HepG2 (cell line): ENCODE measurements around the gene P4HTM. TPM values are rescaled to one million over a fixed set of nuclear protein-coding genes. Genes with fewer than 3 reads are reported as not detected.

Experiments used
- EP300 ChIP-seq, 3 experiments: sonication (generic) in 1 of 3; formaldehyde crosslinking in 1 of 3; IDR thresholded peaks; 2 replicates each; pipeline versions ENCODE4 v1.5.1 to v1.6.1; 2011 to 2020; ENCODE audit warnings: low read depth in 2 of 3, low read length in 2 of 3, borderline replicate concordance in 1 of 3, improper control_type of control experiment in 1 of 3, mild to moderate bottlenecking in 1 of 3, missing genetic modification reagents in 1 of 3, moderate library complexity in 1 of 3
- KDM5A ChIP-seq: fragments of 200-600 bp; sonication (generic); IDR thresholded peaks from 2 replicates; pipeline ENCODE4 v1.7.0; 2018; ENCODE audit warnings: antibody characterized with exemption, mild to moderate bottlenecking, low read length, borderline replicate concordance
- MBD4 ChIP-seq: IDR thresholded peaks from 2 replicates; pipeline ENCODE4 v1.6.1; 2012; ENCODE audit warnings: low read length, inconsistent platforms, borderline replicate concordance
- MBNL3 ChIP-seq: fragments of 250-450 bp; sonication (Bioruptor Pico); conservative IDR thresholded peaks from 2 replicates; pipeline ENCODE4 v1.8.0; 2022; ENCODE audit warnings: mild to moderate bottlenecking, inconsistent platforms
- RBFOX2 ChIP-seq: fragments of 200-400 bp; formaldehyde crosslinking; IDR thresholded peaks from 2 replicates; pipeline ENCODE4 v1.6.1; 2017; ENCODE audit warnings: low read depth, mild to moderate bottlenecking, low read length
- ZBTB3 ChIP-seq: sonication (generic); formaldehyde crosslinking; IDR thresholded peaks from 2 replicates; pipeline ENCODE4 v1.4.0; 2020; ENCODE audit warnings: low read depth, mild to moderate bottlenecking, moderate library complexity, missing genetic modification reagents, borderline replicate concordance
- ZFP36L1 ChIP-seq: sonication (generic); formaldehyde crosslinking; IDR thresholded peaks from 2 replicates; pipeline ENCODE4 v1.8.0; 2022; ENCODE audit warnings: mild to moderate bottlenecking, missing genetic modification reagents, moderate library complexity
- ZNF124 ChIP-seq: sonication (generic); formaldehyde crosslinking; IDR thresholded peaks from 2 replicates; pipeline ENCODE4 v1.4.0; 2020; ENCODE audit warnings: missing genetic modification reagents
- ZNF225 ChIP-seq: sonication (generic); formaldehyde crosslinking; IDR thresholded peaks from 2 replicates; pipeline ENCODE4 v1.4.0; 2020; ENCODE audit warnings: mild to moderate bottlenecking, missing genetic modification reagents
- ZNF235 ChIP-seq: sonication (generic); formaldehyde crosslinking; IDR thresholded peaks from 2 replicates; pipeline ENCODE4 v1.8.1; 2023; ENCODE audit warnings: mild to moderate bottlenecking, missing genetic modification reagents, borderline replicate concordance
- ZNF33B ChIP-seq: sonication (generic); formaldehyde crosslinking; IDR thresholded peaks from 2 replicates; pipeline ENCODE4 v1.5.1; 2020; ENCODE audit warnings: mild to moderate bottlenecking, missing genetic modification reagents
- ZNF572 ChIP-seq: sonication (generic); formaldehyde crosslinking; IDR thresholded peaks from 2 replicates; pipeline ENCODE4 v1.5.1; 2020; ENCODE audit warnings: mild to moderate bottlenecking, missing genetic modification reagents
- ZNF75D ChIP-seq: sonication (generic); formaldehyde crosslinking; IDR thresholded peaks from 2 replicates; pipeline ENCODE4 v1.8.1; 2023; ENCODE audit warnings: missing genetic modification reagents, mild to moderate bottlenecking, borderline replicate concordance
- polyA plus RNA-seq, 8 experiments: library from polyadenylated mRNA; depleted of rRNA in 3 of 8; stranded (reverse) in 7 of 8; unstranded in 1 of 8; fragments of >200 nt; fragmentation: Illumina TruSeq in 4 of 8; extraction: Trizol in 4 of 8; gene quantifications; 2 replicates each; pipeline versions ENCODE4 v1.2.1 to v1.2.3, GENCODE V29; 2011 to 2016; ENCODE audit warnings: low read depth in 4 of 8, missing spikeins in 1 of 8, mixed read lengths in 1 of 8; ENCODE audit not compliant: insufficient read depth in 1 of 8
- total RNA-seq, 5 experiments: library from RNA; depleted of rRNA; stranded (reverse); fragments of >200 nt; fragmentation: Illumina TruSeq; extraction: Trizol; gene quantifications; 2 replicates each; pipeline ENCODE4 v1.2.3, GENCODE V29; 2016; ENCODE audit warnings: low read depth in 1 of 5
- TF ChIP-seq, protein P1 (sequence below): sonication (generic); formaldehyde crosslinking; IDR thresholded peaks from 2 replicates; pipeline ENCODE4 v1.4.0; 2020; ENCODE audit warnings: missing genetic modification reagents
- TF ChIP-seq, protein P2 (sequence below): sonication (generic); formaldehyde crosslinking; IDR thresholded peaks from 2 replicates; pipeline ENCODE4 v1.4.0; 2020; ENCODE audit warnings: missing genetic modification reagents, borderline replicate concordance
- TF ChIP-seq, protein P3 (sequence below): sonication (generic); formaldehyde crosslinking; IDR thresholded peaks from 2 replicates; pipeline ENCODE4 v1.5.0; 2020; ENCODE audit warnings: missing genetic modification reagents, mild to moderate bottlenecking, borderline replicate concordance
- TF ChIP-seq, protein P4 (sequence below): sonication (generic); formaldehyde crosslinking; IDR thresholded peaks from 2 replicates; pipeline ENCODE4 v1.9.0; 2021; ENCODE audit warnings: missing genetic modification reagents, borderline replicate concordance
- TF ChIP-seq, protein P5 (sequence below): sonication (generic); formaldehyde crosslinking; IDR thresholded peaks from 2 replicates; pipeline ENCODE4 v1.8.1; 2023; ENCODE audit warnings: mild to moderate bottlenecking, missing genetic modification reagents, borderline replicate concordance

P4HTM gene
- total and polyA plus RNA-seq, 2 of the 13 experiments (the other 11 are each of a cell fraction or from before 2014, with no cell fraction given), result 0.01 TPM; not detected in 1

DNA sequence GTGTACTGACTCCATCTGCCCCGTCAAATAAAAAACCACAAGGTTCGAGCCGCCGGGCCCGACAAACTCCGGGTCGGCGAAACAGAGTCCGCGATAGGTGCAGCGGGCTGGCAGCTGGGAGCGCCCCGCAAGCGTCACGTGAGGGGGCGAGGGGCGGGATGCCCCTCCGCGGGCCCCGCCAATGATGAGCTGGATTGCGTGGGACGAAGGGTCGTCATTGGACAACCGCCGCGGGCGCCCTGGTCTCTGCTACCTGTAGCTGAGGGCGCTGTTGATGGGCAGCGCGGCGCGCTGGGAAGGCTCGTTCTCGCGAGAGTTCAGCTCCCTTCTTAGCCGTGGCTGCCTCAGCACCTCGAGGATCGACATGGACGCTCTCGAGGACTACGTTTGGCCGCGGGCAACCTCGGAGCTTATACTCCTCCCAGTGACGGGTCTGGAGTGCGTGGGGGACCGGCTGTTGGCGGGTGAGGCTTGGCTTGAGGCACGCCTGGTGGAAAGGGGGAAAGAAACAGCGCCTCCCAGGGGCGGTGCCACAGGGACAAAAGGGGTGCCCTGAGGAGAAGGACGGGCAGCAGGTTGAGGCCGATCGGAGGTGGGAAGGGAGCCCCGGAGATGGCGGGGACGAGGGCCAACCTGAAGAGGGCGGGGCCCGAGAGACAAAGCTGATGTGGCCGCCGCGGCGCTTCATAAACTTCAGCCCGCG is 17.2 kb downstream of the P4HTM start, which contains the start of gene WDR6 (continued):
- TF ChIP-seq, protein P1, sequence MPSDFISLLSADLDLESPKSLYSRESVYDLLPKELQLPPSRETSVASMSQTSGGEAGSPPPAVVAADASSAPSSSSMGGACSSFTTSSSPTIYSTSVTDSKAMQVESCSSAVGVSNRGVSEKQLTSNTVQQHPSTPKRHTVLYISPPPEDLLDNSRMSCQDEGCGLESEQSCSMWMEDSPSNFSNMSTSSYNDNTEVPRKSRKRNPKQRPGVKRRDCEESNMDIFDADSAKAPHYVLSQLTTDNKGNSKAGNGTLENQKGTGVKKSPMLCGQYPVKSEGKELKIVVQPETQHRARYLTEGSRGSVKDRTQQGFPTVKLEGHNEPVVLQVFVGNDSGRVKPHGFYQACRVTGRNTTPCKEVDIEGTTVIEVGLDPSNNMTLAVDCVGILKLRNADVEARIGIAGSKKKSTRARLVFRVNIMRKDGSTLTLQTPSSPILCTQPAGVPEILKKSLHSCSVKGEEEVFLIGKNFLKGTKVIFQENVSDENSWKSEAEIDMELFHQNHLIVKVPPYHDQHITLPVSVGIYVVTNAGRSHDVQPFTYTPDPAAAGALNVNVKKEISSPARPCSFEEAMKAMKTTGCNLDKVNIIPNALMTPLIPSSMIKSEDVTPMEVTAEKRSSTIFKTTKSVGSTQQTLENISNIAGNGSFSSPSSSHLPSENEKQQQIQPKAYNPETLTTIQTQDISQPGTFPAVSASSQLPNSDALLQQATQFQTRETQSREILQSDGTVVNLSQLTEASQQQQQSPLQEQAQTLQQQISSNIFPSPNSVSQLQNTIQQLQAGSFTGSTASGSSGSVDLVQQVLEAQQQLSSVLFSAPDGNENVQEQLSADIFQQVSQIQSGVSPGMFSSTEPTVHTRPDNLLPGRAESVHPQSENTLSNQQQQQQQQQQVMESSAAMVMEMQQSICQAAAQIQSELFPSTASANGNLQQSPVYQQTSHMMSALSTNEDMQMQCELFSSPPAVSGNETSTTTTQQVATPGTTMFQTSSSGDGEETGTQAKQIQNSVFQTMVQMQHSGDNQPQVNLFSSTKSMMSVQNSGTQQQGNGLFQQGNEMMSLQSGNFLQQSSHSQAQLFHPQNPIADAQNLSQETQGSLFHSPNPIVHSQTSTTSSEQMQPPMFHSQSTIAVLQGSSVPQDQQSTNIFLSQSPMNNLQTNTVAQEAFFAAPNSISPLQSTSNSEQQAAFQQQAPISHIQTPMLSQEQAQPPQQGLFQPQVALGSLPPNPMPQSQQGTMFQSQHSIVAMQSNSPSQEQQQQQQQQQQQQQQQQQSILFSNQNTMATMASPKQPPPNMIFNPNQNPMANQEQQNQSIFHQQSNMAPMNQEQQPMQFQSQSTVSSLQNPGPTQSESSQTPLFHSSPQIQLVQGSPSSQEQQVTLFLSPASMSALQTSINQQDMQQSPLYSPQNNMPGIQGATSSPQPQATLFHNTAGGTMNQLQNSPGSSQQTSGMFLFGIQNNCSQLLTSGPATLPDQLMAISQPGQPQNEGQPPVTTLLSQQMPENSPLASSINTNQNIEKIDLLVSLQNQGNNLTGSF (CRISPR knock-in tag), result no peak
- no peak for TF ChIP-seq MBNL3 (CRISPR knock-in tag)
- no peak for TF ChIP-seq ZNF33B (CRISPR knock-in tag)
- TF ChIP-seq ZNF124 (CRISPR knock-in tag), result no peak
- peak; percentile 89 for TF ChIP-seq KDM5A
- TF ChIP-seq, protein P2, sequence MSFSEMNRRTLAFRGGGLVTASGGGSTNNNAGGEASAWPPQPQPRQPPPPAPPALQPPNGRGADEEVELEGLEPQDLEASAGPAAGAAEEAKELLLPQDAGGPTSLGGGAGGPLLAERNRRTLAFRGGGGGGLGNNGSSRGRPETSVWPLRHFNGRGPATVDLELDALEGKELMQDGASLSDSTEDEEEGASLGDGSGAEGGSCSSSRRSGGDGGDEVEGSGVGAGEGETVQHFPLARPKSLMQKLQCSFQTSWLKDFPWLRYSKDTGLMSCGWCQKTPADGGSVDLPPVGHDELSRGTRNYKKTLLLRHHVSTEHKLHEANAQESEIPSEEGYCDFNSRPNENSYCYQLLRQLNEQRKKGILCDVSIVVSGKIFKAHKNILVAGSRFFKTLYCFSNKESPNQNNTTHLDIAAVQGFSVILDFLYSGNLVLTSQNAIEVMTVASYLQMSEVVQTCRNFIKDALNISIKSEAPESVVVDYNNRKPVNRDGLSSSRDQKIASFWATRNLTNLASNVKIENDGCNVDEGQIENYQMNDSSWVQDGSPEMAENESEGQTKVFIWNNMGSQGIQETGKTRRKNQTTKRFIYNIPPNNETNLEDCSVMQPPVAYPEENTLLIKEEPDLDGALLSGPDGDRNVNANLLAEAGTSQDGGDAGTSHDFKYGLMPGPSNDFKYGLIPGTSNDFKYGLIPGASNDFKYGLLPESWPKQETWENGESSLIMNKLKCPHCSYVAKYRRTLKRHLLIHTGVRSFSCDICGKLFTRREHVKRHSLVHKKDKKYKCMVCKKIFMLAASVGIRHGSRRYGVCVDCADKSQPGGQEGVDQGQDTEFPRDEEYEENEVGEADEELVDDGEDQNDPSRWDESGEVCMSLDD (CRISPR knock-in tag), result peak; percentile 69; the same call in 1 of the 2 replicates
- TF ChIP-seq EP300 (IDR thresholded peaks at IDR 0.05; ENCODE audit: low read depth in 2 of 2, low read length in 2 of 2), result no peak
- peak; percentile 57; the same call in 1 of the 2 replicates for TF ChIP-seq EP300 (CRISPR knock-in tag; IDR thresholded peaks at IDR 0.05; ENCODE audit: borderline replicate concordance)
- peak; percentile 90 for TF ChIP-seq RBFOX2
- TF ChIP-seq ZNF235 (CRISPR knock-in tag), result 0 out of 2 replicates have a peak, but pooled peaks have one; percentile 39
- TF ChIP-seq MBD4, result no peak
- TF ChIP-seq, protein P3, sequence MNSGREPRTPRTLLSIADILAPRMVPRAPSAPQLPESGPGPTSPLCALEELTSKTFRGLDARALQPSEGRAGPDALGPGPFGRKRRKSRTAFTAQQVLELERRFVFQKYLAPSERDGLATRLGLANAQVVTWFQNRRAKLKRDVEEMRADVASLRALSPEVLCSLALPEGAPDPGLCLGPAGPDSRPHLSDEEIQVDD (CRISPR knock-in tag), result no peak
- TF ChIP-seq, protein P4, sequence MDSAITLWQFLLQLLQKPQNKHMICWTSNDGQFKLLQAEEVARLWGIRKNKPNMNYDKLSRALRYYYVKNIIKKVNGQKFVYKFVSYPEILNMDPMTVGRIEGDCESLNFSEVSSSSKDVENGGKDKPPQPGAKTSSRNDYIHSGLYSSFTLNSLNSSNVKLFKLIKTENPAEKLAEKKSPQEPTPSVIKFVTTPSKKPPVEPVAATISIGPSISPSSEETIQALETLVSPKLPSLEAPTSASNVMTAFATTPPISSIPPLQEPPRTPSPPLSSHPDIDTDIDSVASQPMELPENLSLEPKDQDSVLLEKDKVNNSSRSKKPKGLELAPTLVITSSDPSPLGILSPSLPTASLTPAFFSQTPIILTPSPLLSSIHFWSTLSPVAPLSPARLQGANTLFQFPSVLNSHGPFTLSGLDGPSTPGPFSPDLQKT, result no peak
- no peak for TF ChIP-seq ZBTB3
- no peak for TF ChIP-seq ZNF75D (CRISPR knock-in tag)
- TF ChIP-seq ZFP36L1 (CRISPR knock-in tag), result no peak
- no peak for TF ChIP-seq ZNF225 (CRISPR knock-in tag)
- TF ChIP-seq, protein P5, sequence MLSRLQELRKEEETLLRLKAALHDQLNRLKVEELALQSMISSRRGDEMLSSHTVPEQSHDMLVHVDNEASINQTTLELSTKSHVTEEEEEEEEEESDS, result 0 out of 2 replicates have a peak, but pooled peaks have one; percentile 50
- TF ChIP-seq ZNF572, result peak; percentile 65; the same call in 1 of the 2 replicates
